ENCODE data around the gene OR6K2. TPM values are rescaled to one million over a fixed set of nuclear protein-coding genes. Genes with fewer than 3 reads are reported as not detected.
"Not testable (repeated sequence)": the region's sequence is repeated elsewhere in the genome, so short reads cannot be mapped to it uniquely, and the experiment has no call there.

Gene OR6K2
- total RNA-seq, result not detected

- no peak for DNase-seq (ENCODE audit: low spot score)
Measured at GRCh38 chr1:158700552-158700951, at the start of gene OR6K2. Gene OR6K2 (minus strand): TSS chr1:158700652. CDS start chr1:158700652, 0 bp downstream.

- DNase-seq (ENCODE audit: low spot score), result no peak
Measured at GRCh38 chr1:158735848-158736247, 35.4 kb upstream of the OR6K2 start.

GRCh38 chr1:158732524-158732923 lies 32.1 kb upstream of the OR6K2 start:
- no peak for DNase-seq (ENCODE audit: low spot score)

GRCh38 chr1:158731707-158732106 lies 31.3 kb upstream of the OR6K2 start:
- DNase-seq (ENCODE audit: low spot score), result no peak

GRCh38 chr1:158730453-158730852 lies 30.0 kb upstream of the OR6K2 start:
- no peak for DNase-seq (ENCODE audit: low spot score)

GRCh38 chr1:158728510-158729225 lies 28.2 kb upstream of the OR6K2 start:
- DNase-seq (ENCODE audit: low spot score), result no peak

GRCh38 chr1:158724442-158724841 lies 24.0 kb upstream of the OR6K2 start:
- DNase-seq (ENCODE audit: low spot score), result no peak

- DNase-seq (ENCODE audit: low spot score), result no peak
Measured at GRCh38 chr1:158720620-158721019, 20.2 kb upstream of the OR6K2 start, which contains the start of gene OR6K3. Gene OR6K3 (minus strand): TSS chr1:158720720. CDS start chr1:158718115, 2,605 bp downstream.

GRCh38 chr1:158719664-158720063 lies 19.2 kb upstream of the OR6K2 start:
- DNase-seq (ENCODE audit: low spot score), result no peak

GRCh38 chr1:158717344-158717743 lies 16.9 kb upstream of the OR6K2 start:
- no peak for DNase-seq (ENCODE audit: low spot score)

GRCh38 chr1:158716335-158716734 lies 15.9 kb upstream of the OR6K2 start:
- DNase-seq (ENCODE audit: low spot score), result no peak

GRCh38 chr1:158714754-158715153 lies 14.3 kb upstream of the OR6K2 start:
- DNase-seq (ENCODE audit: low spot score), result no peak

- no peak for DNase-seq (ENCODE audit: low spot score)
Measured at GRCh38 chr1:158711098-158711497, 10.6 kb upstream of the OR6K2 start.

GRCh38 chr1:158706096-158706495 lies 5.6 kb upstream of the OR6K2 start:
- DNase-seq (ENCODE audit: low spot score), result no peak

- no peak for DNase-seq (ENCODE audit: low spot score)
Measured at GRCh38 chr1:158694596-158694995, 5.9 kb downstream of the OR6K2 start.

GRCh38 chr1:158692356-158692755 lies 8.1 kb downstream of the OR6K2 start:
- no peak for DNase-seq (ENCODE audit: low spot score)

GRCh38 chr1:158691907-158692306 lies 8.5 kb downstream of the OR6K2 start:
- DNase-seq (ENCODE audit: low spot score), result no peak

GRCh38 chr1:158691149-158691548 lies 9.3 kb downstream of the OR6K2 start:
- not testable (repeated sequence) for DNase-seq (ENCODE audit: low spot score)

GRCh38 chr1:158689875-158690274 lies 10.6 kb downstream of the OR6K2 start:
- no peak for DNase-seq (ENCODE audit: low spot score)

- no peak for DNase-seq (ENCODE audit: low spot score)
Measured at GRCh38 chr1:158689110-158689509, 11.3 kb downstream of the OR6K2 start.

- DNase-seq (ENCODE audit: low spot score), result not testable (repeated sequence)
Measured at GRCh38 chr1:158688343-158688742, 12.1 kb downstream of the OR6K2 start.

GRCh38 chr1:158687037-158687436 lies 13.4 kb downstream of the OR6K2 start:
- no peak for DNase-seq (ENCODE audit: low spot score)

- no peak for DNase-seq (ENCODE audit: low spot score)
Measured at GRCh38 chr1:158686111-158687009, 14.1 kb downstream of the OR6K2 start, which contains the start of gene SPTA1. Gene SPTA1 (minus strand): TSS chr1:158686715. CDS start chr1:158686517, 198 bp downstream.
